Astrocyte of the spinal cord (primary cell): ENCODE measurements around the gene ARL9.
"Not testable (repeated sequence)": the region's sequence is repeated elsewhere in the genome, so short reads cannot be mapped to it uniquely, and the experiment has no call there.

Experiments
- DNase-seq: peaks from one replicate; pipeline ENCODE4 v3.0.0; 2011; ENCODE audit warnings: low read depth, low spot score
- H3K4me3 ChIP-seq: 2 replicates; pipeline ENCODE4 v1.5.1; 2011; ENCODE audit warnings: low read depth, mild to moderate bottlenecking, low read length, moderate library complexity
- CTCF ChIP-seq: IDR thresholded peaks from 2 replicates; pipeline ENCODE4 v1.5.1; 2012; ENCODE audit warnings: low read depth, mild to moderate bottlenecking, low read length, inconsistent platforms
- in situ Hi-C: cut with HindIII; loops from 2 replicates; pipeline ENCODE4 v1.10.0; 2017; ENCODE audit warnings: low sequenced_read_pairs

The ARL9 gene

GRCh38 chr4:56505269-56506130 lies at the start of gene ARL9:
Gene ARL9 (plus strand): TSS chr4:56505791. CDS start chr4:56505863, 72 bp downstream.
- peak; percentile 68 for DNase-seq
- TF ChIP-seq CTCF = no peak
- in situ Hi-C loops = no loop called here
- H3K4me3 ChIP-seq = peak within 1 kb of the TSS; percentile 62

- DNase-seq = no peak
- in situ Hi-C loops = no loop called here
- no peak overlapping the region for H3K4me3 ChIP-seq
- no peak for TF ChIP-seq CTCF
Observed at GRCh38 chr4:56460085-56460484, 45.5 kb upstream of the ARL9 start.

GRCh38 chr4:56462157-56462556 lies 43.4 kb upstream of the ARL9 start:
- TF ChIP-seq CTCF = no peak
- no peak overlapping the region for H3K4me3 ChIP-seq
- no peak for DNase-seq
- in situ Hi-C loops = no loop called here

GRCh38 chr4:56463711-56464110 lies 41.9 kb upstream of the ARL9 start:
- TF ChIP-seq CTCF = no peak
- in situ Hi-C loops = no loop called here
- H3K4me3 ChIP-seq = no peak overlapping the region
- DNase-seq = no peak

- no peak overlapping the region for H3K4me3 ChIP-seq
- no peak for DNase-seq
- no peak for TF ChIP-seq CTCF
- in situ Hi-C loops = no loop called here
Observed at GRCh38 chr4:56464581-56464980, 41.0 kb upstream of the ARL9 start.

GRCh38 chr4:56465599-56466295 lies 39.8 kb upstream of the ARL9 start:
- DNase-seq = no peak
- no peak for TF ChIP-seq CTCF
- in situ Hi-C loops = no loop called here
- peak overlapping the region; percentile 61 for H3K4me3 ChIP-seq

- H3K4me3 ChIP-seq = peak overlapping the region; percentile 61
- peak; percentile 32 for DNase-seq
- in situ Hi-C loops = not testable (repeated sequence)
Observed at GRCh38 chr4:56466296-56466761, 39.3 kb upstream of the ARL9 start.
